GM19328 (cell line): ENCODE measurements around the gene NDUFAF5.

Experiments
- ATAC-seq: cut with Tn5 transposase; IDR thresholded peaks from one replicate; pipeline ENCODE4 v1.9.1; 2021; ENCODE audit warnings: mild to moderate bottlenecking, moderate library complexity; ENCODE audit not compliant: unreplicated experiment

NDUFAF5 gene

DNA sequence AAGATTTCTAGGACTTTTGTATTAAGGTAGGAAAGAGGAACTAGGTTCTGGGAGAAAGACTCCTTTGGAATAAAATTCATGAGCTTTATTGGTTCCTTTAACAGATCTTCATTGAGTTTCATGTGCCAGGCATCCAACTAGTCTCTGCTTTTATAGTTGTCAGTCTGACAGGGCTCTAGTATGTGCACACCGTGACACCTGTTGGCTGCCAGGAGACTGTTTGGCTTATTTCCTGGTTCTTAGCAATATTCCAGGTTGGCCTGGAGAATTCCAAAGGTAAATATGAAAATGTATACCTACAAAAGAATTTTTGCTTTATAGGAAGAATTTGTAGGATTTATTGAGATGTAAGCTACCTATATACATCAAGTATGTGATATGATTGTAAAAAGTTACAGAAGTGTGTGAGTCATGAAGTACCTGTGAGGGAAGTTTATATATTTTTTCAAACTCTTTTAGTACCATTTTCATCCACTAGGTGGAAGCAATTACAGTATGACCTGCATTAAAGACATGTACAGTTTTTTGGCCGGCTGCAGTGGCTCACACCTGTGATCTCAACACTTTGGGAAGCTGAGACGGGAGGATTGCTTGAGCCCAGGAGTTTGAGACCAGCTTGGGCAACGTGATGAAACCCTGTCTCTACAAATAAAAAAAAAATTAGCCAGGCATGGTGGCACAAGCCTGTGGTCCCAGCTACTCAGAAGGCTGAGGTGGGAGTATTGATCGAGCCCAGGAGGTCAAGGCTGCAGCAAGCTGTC, 35.2 kb downstream of the NDUFAF5 start:
- ATAC-seq, result peak; percentile 77

GRCh38 chr20:13821876-13822275, 37.0 kb downstream of the NDUFAF5 start:
- no peak for ATAC-seq

GRCh38 chr20:13822459-13822858, 37.6 kb downstream of the NDUFAF5 start:
- ATAC-seq, result no peak

- no peak for ATAC-seq
These were observed 39.6 kb downstream of the NDUFAF5 start for GRCh38 chr20:13824459-13824858.

DNA sequence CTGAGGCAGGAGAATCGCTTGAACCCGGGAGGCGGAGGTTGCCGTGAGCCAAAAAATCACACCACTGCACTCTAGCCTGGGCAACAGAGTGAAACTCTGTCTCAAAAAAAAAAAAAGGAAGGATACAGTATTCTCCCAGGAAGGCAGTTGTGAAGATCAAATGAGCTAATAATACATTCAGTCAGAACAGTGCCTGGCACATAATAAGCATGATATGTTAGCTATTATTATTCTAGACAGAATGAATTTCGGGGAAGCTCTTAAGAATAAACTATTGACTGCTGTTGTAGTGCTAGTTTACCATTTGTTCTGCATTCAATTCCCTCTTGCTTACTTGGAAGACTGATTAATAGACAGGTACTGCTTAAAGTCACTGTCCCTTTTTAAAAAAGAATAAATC, 40.6 kb downstream of the NDUFAF5 start:
- ATAC-seq, result no peak

DNA sequence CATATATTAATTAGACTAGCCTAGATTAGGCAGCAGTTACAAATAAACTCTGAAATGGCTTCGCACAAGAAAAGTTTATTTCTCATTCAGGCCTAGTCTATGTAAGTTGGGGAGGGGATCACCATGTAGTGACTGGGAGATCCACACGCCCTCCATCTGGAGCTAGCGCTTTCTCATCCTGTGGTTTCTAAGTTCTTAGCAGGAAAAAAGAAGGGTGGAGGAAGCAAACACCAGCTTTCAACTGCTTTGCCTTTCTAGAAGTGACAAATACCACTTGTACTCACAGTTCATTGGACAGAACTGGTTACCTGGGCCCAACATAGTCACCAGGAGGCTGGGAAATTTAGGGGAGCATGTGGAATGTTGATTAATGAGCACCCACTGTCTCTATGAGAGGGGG, 46.6 kb downstream of the NDUFAF5 start:
- ATAC-seq, result no peak

GRCh38 chr20:13838664-13839063, 53.8 kb downstream of the NDUFAF5 start:
- no peak for ATAC-seq

GRCh38 chr20:13839421-13840092, 54.7 kb downstream of the NDUFAF5 start:
- ATAC-seq, result no peak

DNA sequence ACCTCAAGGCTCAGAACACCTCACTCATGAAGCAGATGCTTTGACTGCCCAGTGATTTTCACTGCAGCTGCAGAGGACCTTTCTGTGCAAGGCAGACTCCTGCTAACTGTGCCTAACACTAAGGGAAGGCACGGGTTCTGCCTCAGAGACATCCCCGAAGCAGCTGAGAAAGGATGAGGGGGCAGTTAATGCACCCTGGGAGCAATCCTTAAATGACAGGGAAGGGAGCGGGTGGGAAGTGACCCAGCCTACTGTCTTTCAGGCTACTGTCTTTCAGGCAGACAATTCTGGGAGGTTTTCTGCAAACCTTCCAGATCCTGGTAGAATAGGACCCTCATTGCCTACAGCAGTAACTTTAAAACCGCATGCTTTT, 55.3 kb downstream of the NDUFAF5 start:
- ATAC-seq, result no peak

DNA sequence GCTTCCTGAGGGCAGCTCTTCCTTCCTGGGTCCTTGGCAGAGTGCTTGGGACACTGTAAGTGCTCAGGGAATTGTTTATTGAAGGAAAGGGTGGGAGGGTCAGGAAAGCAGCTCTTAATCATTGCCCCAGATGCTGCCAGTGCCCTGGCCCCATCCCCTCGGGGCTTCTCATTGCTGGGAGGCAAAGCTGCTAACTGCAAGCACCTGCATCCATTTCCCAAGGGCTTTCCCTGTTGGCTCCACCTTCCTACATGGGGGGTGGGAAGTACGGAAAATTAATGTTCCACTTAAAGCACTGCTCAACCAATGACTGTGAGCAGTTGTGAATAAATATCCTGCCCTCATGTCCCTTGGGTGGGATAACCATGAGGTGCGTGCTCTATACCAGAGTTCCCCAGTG, 56.4 kb downstream of the NDUFAF5 start:
- no peak for ATAC-seq

DNA sequence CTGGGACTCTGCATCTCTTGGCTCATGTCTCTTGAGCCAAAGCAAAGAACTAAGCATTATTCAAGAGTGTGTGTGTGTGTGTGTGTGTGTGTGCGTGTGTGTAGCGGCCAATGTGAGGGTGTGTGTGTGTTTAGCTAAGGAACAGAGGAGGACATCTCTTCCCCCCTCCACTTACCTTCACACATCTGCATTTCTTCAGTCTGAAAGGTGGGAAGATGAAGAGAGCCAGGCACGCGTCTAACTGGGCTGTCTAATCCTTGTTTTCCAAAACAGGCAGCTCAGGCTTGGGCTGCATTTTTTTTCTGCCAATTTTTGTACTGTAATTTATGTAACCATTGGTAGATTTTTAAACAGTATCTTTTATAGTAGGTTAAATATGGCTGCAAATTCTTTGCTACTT, 59.5 kb downstream of the NDUFAF5 start:
- ATAC-seq, result no peak

DNA sequence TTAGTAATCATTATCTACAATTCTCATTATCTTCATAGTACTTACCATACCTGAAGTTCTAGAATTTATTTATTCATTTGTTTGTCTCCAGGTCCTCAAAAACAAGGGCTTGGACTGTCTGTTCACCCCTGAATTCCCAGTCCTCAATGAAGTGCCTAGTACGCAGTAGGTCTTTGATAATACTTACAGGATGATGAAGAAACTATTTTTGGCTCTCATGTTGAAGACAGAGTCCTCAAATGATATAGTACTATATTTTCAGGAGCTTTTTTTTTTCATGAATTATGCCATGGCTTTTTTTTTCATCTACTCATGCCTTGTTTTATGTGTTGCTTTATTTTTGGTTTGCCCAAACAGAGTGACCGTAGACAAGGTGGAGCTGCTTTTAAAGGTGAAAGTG, 66.5 kb downstream of the NDUFAF5 start:
- no peak for ATAC-seq

GRCh38 chr20:13852306-13852705, 67.5 kb downstream of the NDUFAF5 start:
- ATAC-seq, result no peak

GRCh38 chr20:13855613-13856012, 70.8 kb downstream of the NDUFAF5 start:
- ATAC-seq, result no peak

DNA sequence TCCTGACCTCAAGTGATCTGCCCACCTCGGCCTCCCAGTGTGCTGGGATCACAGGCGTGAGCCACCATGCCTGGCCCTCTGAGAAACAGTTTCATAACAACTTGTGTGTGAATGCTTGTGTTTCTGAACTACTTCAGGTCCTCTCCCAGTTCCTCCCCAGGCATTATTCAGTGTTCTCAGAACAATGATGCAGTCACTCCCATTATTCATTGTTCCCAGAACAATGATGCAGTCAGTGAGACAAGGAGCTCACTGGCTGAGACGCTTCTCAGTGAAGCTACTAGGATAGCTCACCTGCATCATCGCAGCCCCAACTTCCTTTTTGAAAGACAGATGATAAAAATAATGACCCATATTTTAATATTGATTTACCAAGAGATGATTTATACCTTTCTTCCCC, 71.5 kb downstream of the NDUFAF5 start:
- ATAC-seq, result no peak

GRCh38 chr20:13857304-13857703, 72.5 kb downstream of the NDUFAF5 start:
- no peak for ATAC-seq

- ATAC-seq, result no peak
These were observed 73.1 kb downstream of the NDUFAF5 start for GRCh38 chr20:13857961-13858360.

GRCh38 chr20:13858439-13858838, 73.6 kb downstream of the NDUFAF5 start:
- no peak for ATAC-seq

- no peak for ATAC-seq
These were observed 74.0 kb downstream of the NDUFAF5 start for GRCh38 chr20:13858871-13859270.

DNA sequence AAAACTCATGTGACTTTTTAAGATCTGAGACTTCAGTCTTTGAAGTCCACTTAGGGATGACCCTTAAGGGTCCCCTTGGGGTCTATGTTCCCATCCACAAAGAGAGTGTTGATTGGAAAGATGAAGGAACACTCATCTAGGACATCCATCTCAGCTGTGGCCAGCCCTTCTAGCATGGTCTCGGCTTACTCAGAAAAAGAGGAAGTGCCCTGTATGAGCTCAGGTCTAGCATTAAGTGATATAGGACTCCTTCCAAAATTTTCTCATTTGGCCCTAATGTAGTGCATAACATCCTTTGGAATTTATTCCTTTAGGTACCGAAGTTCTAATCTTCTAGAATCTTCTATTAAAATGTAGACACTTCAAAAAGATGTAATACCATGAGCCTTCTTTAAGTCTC, 77.4 kb downstream of the NDUFAF5 start:
- no peak for ATAC-seq

GRCh38 chr20:13863244-13863643, 78.4 kb downstream of the NDUFAF5 start:
- no peak for ATAC-seq

- no peak for ATAC-seq
These were observed 80.3 kb downstream of the NDUFAF5 start for GRCh38 chr20:13865156-13865555.
